GM21515 (cell line): ENCODE results near the gene HTR1D.
"Not testable (repeated sequence)": the region's sequence is repeated elsewhere in the genome, so short reads cannot be mapped to it uniquely, and the experiment has no call there.

Source experiments
- ATAC-seq: cut with Tn5 transposase; IDR thresholded peaks from one replicate; pipeline ENCODE4 v1.9.1; 2021; ENCODE audit not compliant: unreplicated experiment

Gene HTR1D

GRCh38 chr1:23217421-23218115 lies at the start of gene HTR1D:
Gene HTR1D, minus strand, starts transcription at chr1:23217502. Its CDS starts 23,283 bp downstream, at chr1:23194219.
- no peak for ATAC-seq

- ATAC-seq, result no peak
Observed at GRCh38 chr1:23263380-23263887, 46.1 kb upstream of the HTR1D start.

GRCh38 chr1:23258082-23258481 lies 40.8 kb upstream of the HTR1D start:
- ATAC-seq, result not testable (repeated sequence)

- ATAC-seq, result not testable (repeated sequence)
Observed at GRCh38 chr1:23257371-23257770, 40.1 kb upstream of the HTR1D start.

- no peak for ATAC-seq
Observed at GRCh38 chr1:23254584-23254983, 37.3 kb upstream of the HTR1D start.

- ATAC-seq, result no peak
Observed at GRCh38 chr1:23251812-23252211, 34.5 kb upstream of the HTR1D start.

- no peak for ATAC-seq
Observed at GRCh38 chr1:23249787-23250454, 32.6 kb upstream of the HTR1D start.

GRCh38 chr1:23247276-23247675 lies 30.0 kb upstream of the HTR1D start:
- no peak for ATAC-seq

GRCh38 chr1:23246274-23246673 lies 29.0 kb upstream of the HTR1D start:
- ATAC-seq, result no peak

GRCh38 chr1:23244256-23244761 lies 27.0 kb upstream of the HTR1D start:
- no peak for ATAC-seq

GRCh38 chr1:23242414-23242813 lies 25.1 kb upstream of the HTR1D start:
- ATAC-seq, result no peak

GRCh38 chr1:23239638-23240295 lies 22.5 kb upstream of the HTR1D start:
- ATAC-seq, result no peak

- ATAC-seq, result no peak
Observed at GRCh38 chr1:23238565-23238964, 21.3 kb upstream of the HTR1D start.

- ATAC-seq, result no peak
Observed at GRCh38 chr1:23237508-23237907, 20.2 kb upstream of the HTR1D start.

GRCh38 chr1:23227806-23228205 lies 10.5 kb upstream of the HTR1D start:
- no peak for ATAC-seq

GRCh38 chr1:23224739-23225648 lies 7.7 kb upstream of the HTR1D start:
- no peak for ATAC-seq

- not testable (repeated sequence) for ATAC-seq
Observed at GRCh38 chr1:23223963-23224362, 6.7 kb upstream of the HTR1D start.

- ATAC-seq, result not testable (repeated sequence)
Observed at GRCh38 chr1:23223490-23223951, 6.2 kb upstream of the HTR1D start.

- no peak for ATAC-seq
Observed at GRCh38 chr1:23222742-23223141, 5.4 kb upstream of the HTR1D start.

- no peak for ATAC-seq
Observed at GRCh38 chr1:23222331-23222730, 5.0 kb upstream of the HTR1D start.
